Glomerular endothelial cell (primary cell): ENCODE measurements around the gene RPS6KB2. TPM values are rescaled to one million over a fixed set of nuclear protein-coding genes. Genes with fewer than 3 reads are reported as not detected.
"Not testable (repeated sequence)": the region's sequence is repeated elsewhere in the genome, so short reads cannot be mapped to it uniquely, and the experiment has no call there.

Experiments
- DNase-seq: peaks from one replicate; pipeline ENCODE4 v3.0.0-alpha.2; 2011; ENCODE audit warnings: low read depth, low spot score; ENCODE audit errors: extremely low read depth
- total RNA-seq: library from RNA; depleted of rRNA; stranded (reverse); fragments of >200 nt; gene quantifications from 2 replicates; pipeline ENCODE4 v1.2.3, GENCODE V29; 2015

Gene RPS6KB2
- total RNA-seq, 1 donor from 2014 or later = 39.9 TPM

DNA sequence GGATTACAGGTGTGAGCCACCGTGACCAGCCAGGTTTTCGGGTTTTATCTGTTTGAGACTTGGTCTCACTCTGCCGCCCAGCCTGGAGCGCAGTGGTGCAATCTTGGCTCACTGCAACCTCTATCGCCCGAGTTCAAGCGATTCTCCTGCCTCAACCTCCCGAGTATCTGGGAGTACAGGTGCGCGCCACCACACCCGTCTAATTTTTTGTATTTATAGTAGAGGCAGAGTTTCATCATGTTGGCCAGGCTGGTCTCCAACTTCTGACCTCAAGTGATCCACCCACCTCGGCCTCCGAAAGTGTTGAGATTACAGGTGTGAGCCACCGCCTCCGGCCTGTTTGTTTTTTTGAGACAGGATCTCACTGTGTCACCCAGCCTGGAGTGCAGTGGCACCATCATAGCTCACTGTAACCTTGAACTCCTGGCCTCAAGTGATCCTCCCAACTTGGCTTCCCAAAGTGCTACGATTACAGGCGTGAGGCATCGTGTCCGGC lies 882 bp upstream of the RPS6KB2 start:
- not testable (repeated sequence) for DNase-seq

DNA sequence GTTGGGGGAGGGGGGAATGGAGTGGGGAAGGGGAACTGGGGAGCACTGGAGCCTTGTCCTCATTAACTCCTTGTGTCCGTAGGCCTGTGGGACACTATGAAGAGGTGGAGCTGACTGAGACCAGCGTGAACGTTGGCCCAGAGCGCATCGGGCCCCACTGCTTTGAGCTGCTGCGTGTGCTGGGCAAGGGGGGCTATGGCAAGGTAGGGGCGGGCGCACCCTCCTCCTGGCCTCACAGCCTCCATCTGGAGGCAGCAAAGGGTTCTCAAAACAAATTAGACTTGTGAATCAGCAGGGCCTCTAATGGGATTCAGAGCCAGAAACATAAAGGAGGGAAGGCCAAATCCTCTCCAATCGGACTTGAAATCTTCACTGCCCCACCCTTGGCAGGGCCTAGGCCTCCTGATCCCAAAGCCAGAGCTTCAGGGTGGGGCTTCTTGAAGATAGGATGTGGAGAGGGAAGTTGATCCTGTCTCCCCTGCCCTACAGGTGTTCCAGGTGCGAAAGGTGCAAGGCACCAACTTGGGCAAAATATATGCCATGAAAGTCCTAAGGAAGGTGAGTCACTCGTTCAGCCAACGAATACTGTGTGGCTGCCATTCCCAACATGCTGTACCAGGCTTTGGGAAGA lies 859 bp downstream of the RPS6KB2 start:
- DNase-seq = no peak

DNA sequence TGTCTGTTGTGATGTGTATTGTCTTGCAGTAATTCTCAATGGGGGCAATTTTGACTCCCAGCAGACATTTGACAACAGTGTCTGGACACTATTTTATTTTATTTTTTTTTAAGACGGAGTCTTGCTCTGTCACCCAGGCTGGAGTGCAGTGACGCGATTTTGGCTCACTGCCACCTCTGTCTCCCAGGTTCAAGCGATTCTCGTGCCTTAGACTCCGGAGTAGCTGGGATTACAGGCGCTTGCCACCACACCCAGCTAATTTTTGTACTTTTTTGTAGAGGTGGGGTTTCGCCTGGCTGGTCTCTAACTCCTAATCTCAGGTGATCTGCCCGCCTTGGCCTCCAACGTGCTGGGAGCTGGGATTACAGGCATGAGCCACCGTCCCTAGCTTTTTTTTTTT lies 1.4 kb downstream of the RPS6KB2 start:
- no peak for DNase-seq

DNA sequence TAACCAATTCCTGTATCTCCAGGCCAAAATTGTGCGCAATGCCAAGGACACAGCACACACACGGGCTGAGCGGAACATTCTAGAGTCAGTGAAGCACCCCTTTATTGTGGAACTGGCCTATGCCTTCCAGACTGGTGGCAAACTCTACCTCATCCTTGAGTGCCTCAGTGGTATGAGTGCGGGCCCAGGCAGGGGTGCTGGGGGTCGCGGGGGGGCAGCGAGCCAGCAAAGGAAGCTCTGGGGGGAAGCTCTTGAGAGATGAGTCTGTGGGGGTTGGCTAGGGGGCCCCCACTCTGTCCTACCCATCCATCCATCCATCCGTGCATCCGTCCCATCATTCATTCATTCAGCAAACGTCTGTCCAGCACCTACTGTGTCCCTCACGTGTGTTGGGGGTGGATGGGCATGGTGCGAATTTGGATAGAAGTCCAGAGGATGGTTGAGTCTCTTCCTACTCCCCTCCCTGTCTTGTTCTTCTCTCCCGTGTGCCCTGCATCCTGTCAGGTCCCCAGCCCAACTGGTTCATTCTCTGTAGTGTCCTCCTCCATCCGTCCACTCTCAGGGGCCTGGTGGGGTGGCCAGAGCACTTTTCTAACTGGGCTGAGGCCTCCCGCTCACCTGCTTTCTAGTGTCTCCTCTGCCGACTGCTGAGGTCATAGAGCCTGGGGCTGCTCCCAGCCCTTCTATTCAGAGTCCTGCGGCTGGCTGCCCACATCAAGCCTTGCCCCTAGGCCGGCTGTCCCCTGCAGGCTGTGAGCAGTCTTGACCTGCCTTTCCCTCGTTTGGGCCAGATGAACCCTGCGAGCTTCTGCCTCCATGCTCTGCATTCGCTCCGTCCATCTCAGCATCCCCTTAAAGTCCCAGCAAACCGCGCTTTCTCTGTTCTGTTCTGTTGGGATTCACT lies 3.3 kb downstream of the RPS6KB2 start:
- DNase-seq = no peak

DNA sequence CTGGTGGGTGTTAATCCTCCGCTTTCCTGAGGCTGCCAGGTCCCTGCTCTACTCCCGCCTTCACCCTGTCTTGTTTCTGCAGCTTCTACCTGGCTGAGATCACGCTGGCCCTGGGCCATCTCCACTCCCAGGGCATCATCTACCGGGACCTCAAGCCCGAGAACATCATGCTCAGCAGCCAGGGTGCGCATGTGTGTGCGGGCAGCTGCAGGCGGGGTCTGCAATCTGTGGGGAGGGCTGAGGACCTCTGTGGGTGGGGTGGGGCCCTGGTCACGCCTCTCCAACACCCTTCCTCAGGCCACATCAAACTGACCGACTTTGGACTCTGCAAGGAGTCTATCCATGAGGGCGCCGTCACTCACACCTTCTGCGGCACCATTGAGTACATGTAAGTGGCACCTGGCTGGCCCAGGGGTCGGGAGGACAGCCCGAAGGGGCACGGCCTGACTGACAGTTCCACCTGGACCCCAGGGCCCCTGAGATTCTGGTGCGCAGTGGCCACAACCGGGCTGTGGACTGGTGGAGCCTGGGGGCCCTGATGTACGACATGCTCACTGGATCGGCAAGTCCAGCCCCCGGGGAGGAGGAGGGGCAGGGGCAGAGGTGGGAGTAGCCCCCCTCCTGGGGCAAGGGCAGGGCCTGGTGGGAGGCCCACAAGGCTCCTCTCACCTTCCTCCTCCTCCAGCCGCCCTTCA lies 4.5 kb downstream of the RPS6KB2 start:
- no peak for DNase-seq

DNA sequence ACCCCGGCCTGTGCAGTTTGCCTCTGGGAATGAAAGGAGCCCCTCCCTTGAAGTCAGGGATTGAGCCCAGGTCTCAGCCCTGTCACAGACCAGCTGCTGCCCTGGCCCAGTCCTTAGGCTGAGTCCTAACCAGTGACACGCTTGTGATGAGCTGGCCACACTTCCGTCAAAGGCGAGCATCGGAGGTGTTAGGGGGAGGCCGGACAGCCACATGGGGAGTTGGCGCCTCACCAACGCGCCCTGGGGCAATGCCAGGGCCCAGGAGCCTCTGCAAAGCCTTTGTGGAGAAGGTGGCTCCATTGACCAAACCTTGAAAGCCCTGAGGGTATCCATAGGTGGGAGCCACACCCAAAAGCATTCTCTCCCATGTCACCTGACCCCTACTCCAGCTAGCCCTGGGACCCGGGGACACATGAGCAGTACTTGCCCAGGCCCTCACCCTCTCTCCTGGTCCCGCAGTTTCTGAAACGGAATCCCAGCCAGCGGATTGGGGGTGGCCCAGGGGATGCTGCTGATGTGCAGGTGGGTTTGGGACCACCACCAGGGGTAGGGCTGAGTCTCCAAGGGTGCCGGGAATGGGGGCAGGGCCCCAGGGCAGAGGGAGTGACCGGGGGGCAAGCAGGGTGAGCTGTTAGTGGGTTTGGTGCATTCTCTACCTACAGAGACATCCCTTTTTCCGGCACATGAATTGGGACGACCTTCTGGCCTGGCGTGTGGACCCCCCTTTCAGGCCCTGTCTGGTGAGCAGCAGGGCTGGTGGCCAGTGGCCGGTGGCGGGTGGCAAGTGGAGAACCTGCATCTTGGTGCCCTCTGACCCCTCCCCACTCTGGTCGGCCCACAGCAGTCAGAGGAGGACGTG lies 5.5 kb downstream of the RPS6KB2 start:
- DNase-seq = no peak

DNA sequence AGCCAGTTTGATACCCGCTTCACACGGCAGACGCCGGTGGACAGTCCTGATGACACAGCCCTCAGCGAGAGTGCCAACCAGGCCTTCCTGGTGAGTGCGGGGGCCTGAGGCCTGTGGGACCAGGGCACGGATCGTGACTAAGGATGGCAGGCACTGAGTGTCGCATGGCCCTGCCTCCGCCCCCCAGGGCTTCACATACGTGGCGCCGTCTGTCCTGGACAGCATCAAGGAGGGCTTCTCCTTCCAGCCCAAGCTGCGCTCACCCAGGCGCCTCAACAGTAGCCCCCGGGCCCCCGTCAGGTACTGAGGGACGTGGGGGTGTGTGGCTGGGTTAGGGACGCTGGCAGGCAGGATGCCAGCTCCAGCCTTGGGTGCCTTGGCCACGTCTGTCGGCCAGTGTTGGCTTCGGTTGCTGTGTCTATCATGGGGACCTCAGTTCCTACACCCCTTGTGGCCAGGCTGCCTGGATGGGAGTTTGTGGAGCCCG lies 6.1 kb downstream of the RPS6KB2 start:
- DNase-seq = no peak

DNA sequence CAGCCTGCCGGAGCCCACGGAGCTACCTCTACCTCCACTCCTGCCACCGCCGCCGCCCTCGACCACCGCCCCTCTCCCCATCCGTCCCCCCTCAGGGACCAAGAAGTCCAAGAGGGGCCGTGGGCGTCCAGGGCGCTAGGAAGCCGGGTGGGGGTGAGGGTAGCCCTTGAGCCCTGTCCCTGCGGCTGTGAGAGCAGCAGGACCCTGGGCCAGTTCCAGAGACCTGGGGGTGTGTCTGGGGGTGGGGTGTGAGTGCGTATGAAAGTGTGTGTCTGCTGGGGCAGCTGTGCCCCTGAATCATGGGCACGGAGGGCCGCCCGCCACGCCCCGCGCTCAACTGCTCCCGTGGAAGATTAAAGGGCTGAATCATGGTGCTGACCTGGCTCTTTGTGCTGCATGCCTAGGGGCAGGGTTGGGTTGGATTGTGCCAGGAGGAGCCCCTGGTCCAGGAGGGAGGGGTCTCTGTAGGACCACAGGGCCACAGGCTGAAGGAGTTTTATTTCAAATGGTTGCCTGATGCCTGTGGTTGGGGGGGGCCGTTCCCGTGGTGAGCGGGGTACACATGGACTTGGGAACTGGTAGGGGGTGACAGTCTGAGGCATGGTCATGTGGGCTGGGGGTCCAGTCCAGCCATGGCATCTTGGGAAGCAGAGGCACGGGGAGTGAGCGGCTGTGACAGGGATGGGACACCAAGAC lies 6.9 kb downstream of the RPS6KB2 start:
- no peak for DNase-seq

DNA sequence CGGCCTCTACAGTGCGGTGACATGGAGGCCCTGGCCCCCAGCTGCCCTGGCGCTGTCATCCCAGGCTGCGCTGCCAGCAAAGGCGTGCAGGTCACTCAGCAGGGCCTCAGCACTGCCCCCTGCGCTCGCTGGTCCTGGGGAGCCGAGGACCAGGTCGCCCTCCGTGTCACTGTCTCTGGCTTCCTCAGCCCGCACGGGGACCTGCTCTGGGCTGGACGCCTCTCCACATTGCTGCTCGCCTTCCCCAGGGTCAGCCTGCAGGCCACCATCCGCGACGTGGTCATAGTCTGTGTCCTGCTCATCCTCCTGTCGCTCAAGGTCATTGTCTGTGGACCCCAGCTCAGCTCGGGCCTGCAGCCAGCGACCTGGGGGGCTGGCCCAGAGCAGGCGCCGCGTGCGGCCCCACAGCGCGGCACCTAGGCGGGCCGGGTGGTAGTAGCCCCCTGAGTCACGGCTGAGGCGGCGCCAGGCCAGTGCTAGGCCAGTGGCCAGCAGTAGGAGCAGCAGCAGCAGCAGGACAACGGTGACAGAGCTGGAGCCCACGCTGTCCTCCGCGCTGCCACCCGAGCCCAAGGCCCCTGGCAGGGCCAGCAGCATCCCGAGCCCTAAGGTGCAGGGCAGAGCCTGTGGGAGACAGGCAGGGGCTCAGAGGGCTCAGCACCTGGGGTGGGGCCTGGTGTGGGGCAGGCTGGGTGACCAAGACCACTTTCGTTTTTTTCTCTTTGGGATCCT lies 7.6 kb downstream of the RPS6KB2 start:
- no peak for DNase-seq

DNA sequence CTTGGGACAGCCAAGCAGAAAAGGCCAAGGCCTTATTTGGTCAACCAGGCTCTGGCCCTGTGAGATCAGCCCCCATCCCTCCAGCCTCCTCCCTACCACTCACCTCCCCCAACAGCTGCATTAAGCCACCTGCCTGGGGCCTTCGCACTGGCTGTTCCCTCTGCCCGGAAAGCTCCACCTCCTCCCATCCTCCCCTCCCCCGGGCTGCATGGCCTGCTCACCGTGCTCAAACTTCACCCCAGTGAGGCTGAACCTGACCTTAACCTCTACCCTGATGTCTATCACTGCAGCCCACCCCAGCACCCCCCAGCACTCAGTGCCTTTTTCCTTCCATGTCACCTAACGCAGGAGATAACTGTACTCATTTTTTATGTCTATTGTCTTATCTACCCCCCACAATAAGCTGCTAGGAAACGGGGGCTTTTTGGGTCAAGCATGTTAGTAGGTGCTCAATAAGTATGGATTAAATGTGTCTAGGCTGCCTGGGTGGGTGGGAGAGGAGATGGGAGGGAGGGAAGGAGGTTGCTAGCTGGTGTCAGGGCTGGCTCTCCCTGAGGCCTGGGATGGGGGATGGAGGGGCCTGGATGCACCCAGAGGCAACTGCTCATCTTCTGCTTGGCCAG lies 8.3 kb downstream of the RPS6KB2 start:
- DNase-seq = no peak

DNA sequence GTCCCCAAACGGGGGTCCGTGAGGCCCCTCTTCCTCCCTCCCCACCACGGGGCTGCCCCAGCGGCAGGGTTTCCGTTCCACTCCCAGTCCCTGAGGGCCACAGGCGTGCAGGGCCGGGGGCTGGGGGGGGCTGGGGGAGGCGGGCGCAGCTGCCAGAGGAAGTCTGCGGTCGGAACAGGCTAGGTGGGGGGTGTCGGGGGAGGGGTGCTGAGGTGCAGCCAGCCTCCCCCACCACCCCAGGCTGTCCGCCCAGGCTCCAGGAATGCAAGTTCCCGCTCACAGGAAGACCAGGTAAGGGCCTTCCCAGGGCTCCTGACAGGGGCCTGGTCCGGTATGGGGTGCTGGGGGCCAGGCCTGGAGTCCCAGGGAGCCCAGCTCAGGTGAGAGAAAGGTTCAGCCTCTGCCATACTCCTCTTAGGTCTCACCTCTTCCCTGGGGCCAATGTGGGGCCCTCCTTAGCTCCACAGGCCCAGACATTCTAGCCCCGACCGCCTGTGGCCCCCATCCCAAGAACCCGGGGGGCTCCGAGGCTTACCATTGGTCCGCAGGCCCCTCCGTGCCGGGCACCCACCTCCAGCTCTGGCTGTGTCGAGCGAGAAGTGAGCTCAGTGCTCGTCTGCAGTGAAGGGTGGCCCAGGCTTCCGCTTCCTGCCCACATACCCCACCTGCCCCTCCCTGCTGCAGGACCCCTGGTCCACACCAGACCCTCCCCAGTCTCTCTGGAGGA lies 9.0 kb downstream of the RPS6KB2 start, which contains the start of gene PTPRCAP:
Gene PTPRCAP (minus strand): TSS at position 601 of the 727 bp plus-strand sequence. CDS start 63 bp downstream, at position 538.
- DNase-seq = no peak

DNA sequence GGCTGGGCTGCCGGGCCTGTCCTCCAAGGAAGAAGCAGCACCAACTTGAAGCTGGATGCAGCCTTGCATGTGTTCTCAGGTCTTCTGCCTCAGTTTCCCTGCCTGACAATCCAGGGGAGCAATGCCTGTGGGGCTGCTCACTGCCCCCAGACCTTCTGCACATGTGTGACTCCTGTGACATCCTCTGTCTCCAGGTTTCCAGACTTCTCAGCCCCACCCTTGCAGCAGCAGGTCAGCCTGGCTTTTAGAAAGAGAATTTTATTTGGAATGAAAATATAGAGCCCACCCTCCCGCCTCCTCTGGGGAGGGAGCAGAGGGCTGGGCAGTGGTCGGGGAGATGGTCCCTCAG lies 9.5 kb downstream of the RPS6KB2 start:
- DNase-seq = no peak

DNA sequence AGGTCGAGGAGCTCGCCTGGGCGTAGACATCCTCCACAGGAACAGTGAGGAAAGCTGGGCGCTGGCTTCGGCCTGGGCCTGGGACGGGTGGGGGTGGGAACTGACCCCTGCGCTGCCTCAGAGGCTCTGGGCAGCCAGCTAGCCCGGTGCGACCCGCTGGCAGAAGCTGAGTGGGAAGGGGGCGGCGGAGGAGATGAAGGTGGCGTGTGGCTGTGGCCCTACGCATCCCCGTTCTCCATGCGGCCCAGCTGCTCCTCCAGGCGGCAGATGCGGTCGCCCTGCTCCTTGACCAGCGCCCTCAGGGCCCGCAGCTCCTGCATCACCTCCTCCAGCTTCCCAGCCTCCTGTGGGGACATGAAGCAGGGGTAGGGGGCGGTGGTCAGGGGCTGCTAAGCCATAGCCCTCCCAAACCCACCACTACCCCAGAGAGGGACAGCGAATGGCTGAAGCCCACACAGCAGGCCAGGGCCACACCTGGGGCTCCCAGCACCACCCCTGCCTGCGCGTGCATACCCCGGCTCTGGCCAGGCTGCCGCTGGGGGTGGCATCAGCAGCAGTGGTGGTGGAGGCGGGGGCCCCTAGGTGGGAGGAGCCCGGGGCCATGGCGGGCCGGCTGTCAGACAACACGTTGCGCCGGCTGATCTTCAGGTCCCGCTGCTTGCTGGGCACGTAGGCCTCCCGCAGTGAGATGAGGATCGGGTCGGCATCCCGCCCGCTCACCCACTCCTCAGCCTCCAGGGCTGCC lies 10.0 kb downstream of the RPS6KB2 start:
- DNase-seq = no peak

DNA sequence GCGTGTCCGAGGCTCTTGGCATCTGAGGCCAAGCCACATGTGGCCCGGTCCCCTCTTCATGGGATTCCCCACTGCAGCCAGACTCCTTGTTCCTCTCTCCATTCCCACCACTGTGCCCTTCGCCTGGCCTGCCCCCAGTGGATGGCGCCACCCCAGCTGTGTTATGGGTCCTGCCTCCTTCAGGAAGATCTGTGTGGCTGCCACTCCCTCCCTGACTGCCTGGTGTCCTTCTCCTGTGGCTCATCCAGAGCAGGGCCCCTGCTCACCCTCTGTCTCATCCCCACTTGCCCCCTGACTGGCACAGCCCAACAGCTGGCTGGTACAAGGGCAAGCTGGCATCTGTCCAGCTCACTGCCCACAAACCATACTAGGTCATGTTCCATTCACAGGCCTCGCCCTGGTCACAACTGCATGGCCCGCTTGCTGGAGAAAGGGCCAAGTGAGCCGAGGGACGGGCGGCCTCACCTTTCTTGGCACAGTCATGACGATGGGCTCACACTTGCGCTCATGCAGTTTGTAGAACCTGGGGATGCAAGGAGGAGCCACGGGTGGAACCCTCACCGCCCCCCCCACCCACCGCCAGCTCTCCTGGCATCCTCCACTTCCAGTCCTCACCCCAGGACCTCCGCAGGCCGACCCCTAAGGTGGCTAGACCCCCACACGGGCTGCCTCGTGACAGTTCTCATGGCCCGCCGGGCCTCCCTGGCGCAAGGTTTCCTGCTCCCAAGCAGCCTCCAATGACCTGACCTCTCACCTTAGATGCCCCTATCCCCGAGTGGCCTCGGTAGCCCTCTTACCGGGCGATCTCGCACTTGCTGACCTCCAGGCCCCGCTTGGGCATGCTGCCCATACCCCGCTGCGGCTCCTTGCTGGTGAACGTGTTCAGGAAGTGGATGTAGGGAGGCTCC lies 11.3 kb downstream of the RPS6KB2 start:
- no peak for DNase-seq

DNA sequence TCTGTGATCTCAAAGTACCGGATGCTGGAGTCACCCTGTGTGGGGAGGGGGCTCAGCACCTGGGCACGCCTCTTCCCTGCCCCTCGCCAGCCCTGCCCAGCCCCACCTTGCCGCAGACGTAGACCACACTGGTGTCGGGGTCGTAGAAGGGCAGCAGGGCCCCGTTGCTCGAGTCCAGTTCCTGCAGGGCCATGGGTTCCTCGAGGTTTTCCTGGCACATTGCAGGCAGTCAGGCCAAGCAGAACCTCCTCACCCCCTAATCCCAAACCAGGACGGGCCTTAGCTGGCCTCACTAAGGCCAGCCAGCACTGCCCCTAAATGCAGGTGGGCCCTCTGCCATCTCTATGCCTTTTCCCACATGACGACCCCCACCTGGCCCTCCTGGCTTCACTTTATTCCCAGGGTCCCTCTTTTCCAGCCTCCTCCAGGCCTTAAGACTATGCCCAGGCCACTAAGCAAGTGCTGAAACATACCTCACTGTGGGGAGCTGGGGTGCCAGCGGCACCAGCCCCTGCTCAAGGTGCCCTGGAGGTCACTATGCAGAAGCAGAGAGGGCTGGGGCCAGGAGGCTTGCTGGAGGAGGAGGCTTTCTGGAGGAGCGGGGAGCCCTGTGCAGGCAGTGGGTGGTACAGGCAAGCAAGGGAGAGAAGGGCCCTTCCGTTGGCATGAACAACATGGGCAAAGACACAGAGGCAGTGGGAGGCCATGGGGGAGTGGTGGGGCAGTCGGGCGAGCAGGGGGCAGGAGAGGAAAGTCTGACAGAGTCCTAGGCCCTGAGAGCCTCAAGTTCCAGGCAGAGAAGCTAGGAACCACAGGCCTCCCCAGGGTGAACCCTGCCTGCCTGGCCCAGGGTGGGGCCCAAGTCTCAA lies 12.2 kb downstream of the RPS6KB2 start:
- DNase-seq = no peak
